Measurements from ENCODE around the gene CCDC83. TPM values are rescaled to one million over a fixed set of nuclear protein-coding genes. Genes with fewer than 3 reads are reported as not detected.

Gene CCDC83
- total and polyA plus RNA-seq, 9 of the 15 experiments (the other 6 are each of a cell fraction or from before 2014, with no cell fraction given) = not detected

DNA sequence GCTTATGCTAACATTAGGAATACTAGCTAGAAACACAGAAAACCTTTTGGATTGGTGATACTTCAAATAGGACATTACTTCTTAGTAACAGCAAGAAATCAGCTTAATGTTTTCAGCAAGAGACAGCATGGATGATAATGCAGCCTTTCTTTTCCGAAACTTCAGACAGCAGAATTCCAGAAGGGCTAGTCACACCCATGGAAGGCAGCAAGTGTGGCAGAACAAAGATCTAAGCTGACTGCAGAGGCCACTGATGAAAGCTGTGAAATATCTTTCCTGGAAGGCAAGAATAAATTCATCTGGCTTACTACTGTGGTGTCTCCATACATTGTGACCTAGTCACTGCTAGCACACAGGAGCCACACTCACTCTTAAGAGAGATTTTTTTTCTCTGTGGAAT is 100.3 kb downstream of the CCDC83 start:
- Histone ChIP-seq H3K36me3 (ENCODE audit: control insufficient read depth, insufficient read depth, low read length) (peaks cover 59% of the 10 kb centered on the region), H3K27me3 (ENCODE audit: control insufficient read depth in 2 of 2, insufficient read depth in 2 of 2, low read length in 2 of 2) (no peaks in the 10 kb centered on the region), H3K4me1 (replicated peaks in 1 of 2; ENCODE audit: control insufficient read depth in 2 of 2, insufficient read depth in 2 of 2, low read length in 2 of 2) (no peaks in the 10 kb centered on the region), H3K9me1 (ENCODE audit: control insufficient read depth, insufficient read depth, low read length) (no peaks in the 10 kb centered on the region), H4K20me1 (replicated peaks; ENCODE audit: control insufficient read depth, insufficient read depth, low read length) (no peaks in the 10 kb centered on the region), H3K4me3 (no peak overlapping the region), H3K27ac (ENCODE audit: extremely low read depth, low read depth, low read length) (no peak overlapping the region), H3K9me3 (replicated peaks; ENCODE audit: control insufficient read depth, insufficient read depth, low read depth, low read length) (no peaks in the 10 kb centered on the region), H3K79me2 (ENCODE audit: control insufficient read depth, insufficient read depth, low read length) (no peaks in the 10 kb centered on the region), H3K9ac (ENCODE audit: insufficient read depth in 1 of 2, low read depth in 2 of 2, low read length in 2 of 2) (no peak overlapping the region), H3K4me2 (ENCODE audit: insufficient read depth, low read length) (no peak overlapping the region), H2AFZ (ENCODE audit: low read depth, low read length) (no peak overlapping the region)
- in situ Hi-C loops (cut with MboI) (no loop called here), intact Hi-C loops (cut with micrococcal nuclease) (no loop called here)
- FAIRE-seq (peak; percentile 35), DNase-seq (ENCODE audit: extremely low read depth in 1 of 4, low spot score in 3 of 4) (no peak), ATAC-seq (no peak)
- TF ChIP-seq, protein P1, sequence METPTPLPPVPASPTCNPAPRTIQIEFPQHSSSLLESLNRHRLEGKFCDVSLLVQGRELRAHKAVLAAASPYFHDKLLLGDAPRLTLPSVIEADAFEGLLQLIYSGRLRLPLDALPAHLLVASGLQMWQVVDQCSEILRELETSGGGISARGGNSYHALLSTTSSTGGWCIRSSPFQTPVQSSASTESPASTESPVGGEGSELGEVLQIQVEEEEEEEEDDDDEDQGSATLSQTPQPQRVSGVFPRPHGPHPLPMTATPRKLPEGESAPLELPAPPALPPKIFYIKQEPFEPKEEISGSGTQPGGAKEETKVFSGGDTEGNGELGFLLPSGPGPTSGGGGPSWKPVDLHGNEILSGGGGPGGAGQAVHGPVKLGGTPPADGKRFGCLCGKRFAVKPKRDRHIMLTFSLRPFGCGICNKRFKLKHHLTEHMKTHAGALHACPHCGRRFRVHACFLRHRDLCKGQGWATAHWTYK (CRISPR knock-in tag; IDR thresholded peaks at IDR 0.05) = no peak
- TF ChIP-seq ZNF184 (CRISPR knock-in tag; IDR thresholded peaks at IDR 0.05) = no peak
- no peak for TF ChIP-seq U2AF2 (optimal IDR thresholded peaks at IDR 0.05; ENCODE audit: low read depth, low read length)
- TF ChIP-seq, protein P2, sequence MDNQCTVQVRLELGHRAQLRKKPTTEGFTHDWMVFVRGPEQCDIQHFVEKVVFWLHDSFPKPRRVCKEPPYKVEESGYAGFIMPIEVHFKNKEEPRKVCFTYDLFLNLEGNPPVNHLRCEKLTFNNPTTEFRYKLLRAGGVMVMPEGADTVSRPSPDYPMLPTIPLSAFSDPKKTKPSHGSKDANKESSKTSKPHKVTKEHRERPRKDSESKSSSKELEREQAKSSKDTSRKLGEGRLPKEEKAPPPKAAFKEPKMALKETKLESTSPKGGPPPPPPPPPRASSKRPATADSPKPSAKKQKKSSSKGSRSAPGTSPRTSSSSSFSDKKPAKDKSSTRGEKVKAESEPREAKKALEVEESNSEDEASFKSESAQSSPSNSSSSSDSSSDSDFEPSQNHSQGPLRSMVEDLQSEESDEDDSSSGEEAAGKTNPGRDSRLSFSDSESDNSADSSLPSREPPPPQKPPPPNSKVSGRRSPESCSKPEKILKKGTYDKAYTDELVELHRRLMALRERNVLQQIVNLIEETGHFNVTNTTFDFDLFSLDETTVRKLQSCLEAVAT (IDR thresholded peaks at IDR 0.05) = no peak
- TF ChIP-seq, protein P3, sequence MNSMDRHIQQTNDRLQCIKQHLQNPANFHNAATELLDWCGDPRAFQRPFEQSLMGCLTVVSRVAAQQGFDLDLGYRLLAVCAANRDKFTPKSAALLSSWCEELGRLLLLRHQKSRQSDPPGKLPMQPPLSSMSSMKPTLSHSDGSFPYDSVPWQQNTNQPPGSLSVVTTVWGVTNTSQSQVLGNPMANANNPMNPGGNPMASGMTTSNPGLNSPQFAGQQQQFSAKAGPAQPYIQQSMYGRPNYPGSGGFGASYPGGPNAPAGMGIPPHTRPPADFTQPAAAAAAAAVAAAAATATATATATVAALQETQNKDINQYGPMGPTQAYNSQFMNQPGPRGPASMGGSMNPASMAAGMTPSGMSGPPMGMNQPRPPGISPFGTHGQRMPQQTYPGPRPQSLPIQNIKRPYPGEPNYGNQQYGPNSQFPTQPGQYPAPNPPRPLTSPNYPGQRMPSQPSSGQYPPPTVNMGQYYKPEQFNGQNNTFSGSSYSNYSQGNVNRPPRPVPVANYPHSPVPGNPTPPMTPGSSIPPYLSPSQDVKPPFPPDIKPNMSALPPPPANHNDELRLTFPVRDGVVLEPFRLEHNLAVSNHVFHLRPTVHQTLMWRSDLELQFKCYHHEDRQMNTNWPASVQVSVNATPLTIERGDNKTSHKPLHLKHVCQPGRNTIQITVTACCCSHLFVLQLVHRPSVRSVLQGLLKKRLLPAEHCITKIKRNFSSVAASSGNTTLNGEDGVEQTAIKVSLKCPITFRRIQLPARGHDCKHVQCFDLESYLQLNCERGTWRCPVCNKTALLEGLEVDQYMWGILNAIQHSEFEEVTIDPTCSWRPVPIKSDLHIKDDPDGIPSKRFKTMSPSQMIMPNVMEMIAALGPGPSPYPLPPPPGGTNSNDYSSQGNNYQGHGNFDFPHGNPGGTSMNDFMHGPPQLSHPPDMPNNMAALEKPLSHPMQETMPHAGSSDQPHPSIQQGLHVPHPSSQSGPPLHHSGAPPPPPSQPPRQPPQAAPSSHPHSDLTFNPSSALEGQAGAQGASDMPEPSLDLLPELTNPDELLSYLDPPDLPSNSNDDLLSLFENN (IDR thresholded peaks at IDR 0.05; ENCODE audit: low read depth in 2 of 2, low read length in 2 of 2) = no peak
- no peak for TF ChIP-seq SMAD4 (CRISPR knock-in tag; conservative IDR thresholded peaks at IDR 0.05)
- no peak for TF ChIP-seq NR2C1 (IDR thresholded peaks at IDR 0.05)
- no peak for TF ChIP-seq NR2C1 (tag; IDR thresholded peaks at IDR 0.05)
- no peak for TF ChIP-seq ZNF699 (CRISPR knock-in tag; IDR thresholded peaks at IDR 0.05; ENCODE audit: insufficient replicate concordance)
- no peak for TF ChIP-seq LCOR (CRISPR knock-in tag; IDR thresholded peaks at IDR 0.05)
- no peak for TF ChIP-seq SMARCC2 (IDR thresholded peaks at IDR 0.05; ENCODE audit: low read depth)
- WGBS (ENCODE audit: insufficient coverage, low coverage, missing lambda C conversion rate) = 92% methylated on average over 1 of the region's 1 CpG
- ChIA-PET POLR2A (interaction anchor here (0.6 to 1.2 kb wide), 4 partner anchors 9 to 663 kb away, joined by 3 to 5 read pairs (median 4); no protein-coding TSS in a partner anchor), CTCF (ENCODE audit: low intra/inter-chr PET ratio) (no interaction called here)
- no TSS peak for BruUV-seq (replicated peaks)

Measured in K562 (cell line).